Smooth muscle cell (in vitro differentiated cells): ENCODE data around the gene LSAMP. TPM values are rescaled to one million over a fixed set of nuclear protein-coding genes. Genes with fewer than 3 reads are reported as not detected.

Experiments used
- DNase-seq: peaks from one replicate; lab custom pipeline; 2025; ENCODE audit not compliant: unreplicated experiment; lab: John Stamatoyannopoulos, UW
- H2AFZ ChIP-seq: fragments of 200-600 bp; sonication (generic); 2 replicates; pipeline ENCODE4 v1.6.0; 2016; ENCODE audit warnings: antibody characterized with exemption, low read depth, mild to moderate bottlenecking
- H3F3A ChIP-seq: fragments of 200-600 bp; sonication (generic); 2 replicates; pipeline ENCODE4 v1.6.0; 2017; ENCODE audit warnings: antibody characterized with exemption, low read depth
- H3K27ac ChIP-seq: fragments of 200-600 bp; sonication (generic); 2 replicates; pipeline ENCODE4 v1.5.1; 2016; ENCODE audit warnings: low read depth, mild to moderate bottlenecking
- H3K27me3 ChIP-seq: fragments of 200-600 bp; sonication (generic); 2 replicates; pipeline ENCODE4 v1.6.1; 2016; ENCODE audit warnings: low read depth, mild to moderate bottlenecking
- H3K36me3 ChIP-seq: fragments of 200-600 bp; sonication (generic); 2 replicates; pipeline ENCODE4 v1.5.1; 2016; ENCODE audit warnings: low read depth
- H3K4me1 ChIP-seq: fragments of 200-600 bp; sonication (generic); 2 replicates; pipeline ENCODE4 v1.5.1; 2016; ENCODE audit warnings: low read depth
- H3K4me2 ChIP-seq: fragments of 200-600 bp; sonication (generic); 2 replicates; pipeline ENCODE4 v1.6.0; 2016; ENCODE audit warnings: mild to moderate bottlenecking
- H3K4me3 ChIP-seq: fragments of 200-600 bp; sonication (generic); 2 replicates; pipeline ENCODE4 v1.5.1; 2016; ENCODE audit warnings: mild to moderate bottlenecking
- H3K79me2 ChIP-seq: fragments of 200-600 bp; sonication (generic); 2 replicates; pipeline ENCODE4 v1.6.0; 2016; ENCODE audit warnings: low read depth, mild to moderate bottlenecking
- H3K9ac ChIP-seq: fragments of 200-600 bp; sonication (generic); 2 replicates; pipeline ENCODE4 v1.6.0; 2016; ENCODE audit warnings: low read depth
- H3K9me3 ChIP-seq: fragments of 200-600 bp; sonication (generic); replicated peaks from 2 replicates; pipeline ENCODE4 v1.5.1; 2016; ENCODE audit warnings: low read depth
- H4K20me1 ChIP-seq: fragments of 200-600 bp; sonication (generic); 2 replicates; pipeline ENCODE4 v1.6.0; 2016; ENCODE audit warnings: low read depth
- CTCF ChIP-seq: fragments of 200-600 bp; sonication (generic); IDR thresholded peaks from 2 replicates; pipeline ENCODE4 v1.5.1; 2017; ENCODE audit warnings: borderline replicate concordance, mild to moderate bottlenecking, antibody characterized with exemption; ENCODE audit not compliant: insufficient read depth, poor library complexity, severe bottlenecking
- WGBS: methylation state at CpG from one replicate; pipeline ENCODE4 v1.1.7; 2016; ENCODE audit warnings: low lambda C conversion rate; 5-methylcytosine and 5-hydroxymethylcytosine counted together
- polyA plus RNA-seq: library from polyadenylated mRNA; unstranded; fragments of >200 nt; fragmentation: Nextera tagmentation; extraction: Ambion mirVana; gene quantifications from 2 replicates; pipeline ENCODE4 v1.2.1, GENCODE V29; 2016
- total RNA-seq: library from RNA; depleted of rRNA; stranded (reverse); fragments of >200 nt; gene quantifications from 2 replicates; pipeline ENCODE4 v1.2.3, GENCODE V29; 2014

Gene LSAMP
- total and polyA plus RNA-seq, 2 experiments from 2014 or later = 11.2 to 13.6 TPM

GRCh38 chr3:115859002-115859807, 586.1 kb downstream of the LSAMP start:
- Histone ChIP-seq H3K27me3 (no peaks in the 10 kb centered on the region), H3K9ac (no peak overlapping the region)
- 15% methylated on average over 4 of the region's 4 CpGs for WGBS

GRCh38 chr3:115857518-115858136, 587.7 kb downstream of the LSAMP start:
- WGBS = 74% methylated on average over 3 of the region's 3 CpGs
- Histone ChIP-seq H2AFZ (no peak overlapping the region), H3K36me3 (no peaks in the 10 kb centered on the region), H3K79me2 (no peaks in the 10 kb centered on the region), H3K9me3 (no peaks in the 10 kb centered on the region), H3K4me2 (no peak overlapping the region), H4K20me1 (no peaks in the 10 kb centered on the region), H3K9ac (no peak overlapping the region), H3K27me3 (no peaks in the 10 kb centered on the region), H3K4me1 (peaks cover 4% of the 10 kb centered on the region), H3F3A (no peaks in the 10 kb centered on the region), H3K27ac (no peak overlapping the region), H3K4me3 (no peak overlapping the region)
- no peak for TF ChIP-seq CTCF
- DNase-seq = no peak

More at GRCh38 chr3:115859002-115859807, 586.1 kb downstream of the LSAMP start:
- Histone ChIP-seq H3K4me2 (no peak overlapping the region), H4K20me1 (no peaks in the 10 kb centered on the region), H3F3A (no peaks in the 10 kb centered on the region), H3K9me3 (no peaks in the 10 kb centered on the region), H3K4me1 (peaks cover 4% of the 10 kb centered on the region), H3K79me2 (no peaks in the 10 kb centered on the region), H2AFZ (no peak overlapping the region), H3K27ac (no peak overlapping the region), H3K36me3 (no peaks in the 10 kb centered on the region), H3K4me3 (no peak overlapping the region)
- no peak for TF ChIP-seq CTCF
- no peak for DNase-seq

- H3K4me3 ChIP-seq = no peak overlapping the region
- WGBS = 76% methylated on average over 1 of the region's 1 CpG
- no peaks in the 10 kb centered on the region for H3K27me3 ChIP-seq
- no peak overlapping the region for H3K27ac ChIP-seq
- no peak overlapping the region for H2AFZ ChIP-seq
- H4K20me1 ChIP-seq = no peaks in the 10 kb centered on the region
- H3K9ac ChIP-seq = no peak overlapping the region
- no peak for DNase-seq
- no peaks in the 10 kb centered on the region for H3K9me3 ChIP-seq
- no peak for TF ChIP-seq CTCF
- no peaks in the 10 kb centered on the region for H3K79me2 ChIP-seq
- H3K4me1 ChIP-seq = peaks cover 4% of the 10 kb centered on the region
- H3K36me3 ChIP-seq = no peaks in the 10 kb centered on the region
- H3K4me2 ChIP-seq = no peak overlapping the region
- H3F3A ChIP-seq = no peaks in the 10 kb centered on the region
Measured at GRCh38 chr3:115855911-115856310, 589.4 kb downstream of the LSAMP start.

- Histone ChIP-seq H3K4me3 (no peak overlapping the region), H3K9ac (no peak overlapping the region), H2AFZ (no peak overlapping the region), H3K27me3 (no peaks in the 10 kb centered on the region), H3K9me3 (no peaks in the 10 kb centered on the region), H3F3A (no peaks in the 10 kb centered on the region), H4K20me1 (no peaks in the 10 kb centered on the region), H3K79me2 (no peaks in the 10 kb centered on the region), H3K4me1 (no peaks in the 10 kb centered on the region), H3K27ac (no peak overlapping the region), H3K4me2 (no peak overlapping the region), H3K36me3 (no peaks in the 10 kb centered on the region)
- TF ChIP-seq CTCF = no peak
- DNase-seq = no peak
Measured at GRCh38 chr3:115853104-115853503, 592.2 kb downstream of the LSAMP start.
